GM12878 (cell line): Measurements from ENCODE around the gene ZNF174. TPM values are rescaled to one million over a fixed set of nuclear protein-coding genes. Genes with fewer than 3 reads are reported as not detected.

Experiments
- ATAC-seq: fragments of 200-7000 bp; cut with Tn5 transposase; 3 replicates; pipeline ENCODE4 v1.9.1; 2020; ENCODE audit warnings: mild to moderate bottlenecking, moderate library complexity
- BruUV-seq: library from RNA; stranded (reverse); fragments of 400-500 nt; replicated peaks from 2 replicates; lab custom pipeline; 2021; lab: Mats Ljungman, UMichigan
- CTCF ChIA-PET: fragments of 300-600 bp; sonication (Branson Sonifier 250); formaldehyde crosslinking; extraction: SDS; loops from one replicate; lab custom pipeline; 2021; ENCODE audit warnings: inconsistent platforms; lab: Yijun Ruan, JAX
- POLR2A ChIA-PET: fragments of 350-600 bp; formaldehyde crosslinking; extraction: SDS; loops from one replicate; lab custom pipeline; 2021; ENCODE audit warnings: inconsistent platforms; lab: Charles Lee
- RAD21 ChIA-PET: fragments of 300-600 bp; sonication (Branson Sonifier 250); formaldehyde crosslinking; loops from one replicate; lab custom pipeline; 2023; ENCODE audit warnings: antibody characterized with exemption; ENCODE audit not compliant: unreplicated experiment; lab: Charles Lee
- SMC1A ChIA-PET: fragments of 300-600 bp; sonication (Branson Sonifier 250); formaldehyde crosslinking; loops from one replicate; lab custom pipeline; 2023; ENCODE audit not compliant: unreplicated experiment, uncharacterized antibody; lab: Charles Lee
- DNase-seq: peaks from one replicate; pipeline ENCODE4 v3.0.0-alpha.2; 2011; ENCODE audit warnings: low read depth, low spot score
- FAIRE-seq: peaks from 3 replicates; lab custom pipeline; 2011; peaks lifted over from hg19 to GRCh38; lab: Jason Lieb, UNC
- H2AFZ ChIP-seq: 2 replicates; pipeline ENCODE4 v1.6.0; 2011; ENCODE audit warnings: low read depth, low read length, control low read depth; ENCODE audit not compliant: control insufficient read depth
- H3K27ac ChIP-seq: 2 replicates; pipeline ENCODE4 v1.5.1; 2011; ENCODE audit warnings: control low read depth; ENCODE audit not compliant: control insufficient read depth, insufficient read depth
- H3K27me3 ChIP-seq, 2 experiments: replicated peaks in 1 of 2; 2 replicates each; pipeline versions ENCODE4 v1.6.0 to v1.6.1; 2011; ENCODE audit warnings: low read length in 1 of 2; ENCODE audit not compliant: control insufficient read depth in 2 of 2, insufficient read depth in 2 of 2
- H3K36me3 ChIP-seq, 2 experiments: 2 replicates each; pipeline ENCODE4 v1.5.1; 2011; ENCODE audit warnings: low read length in 1 of 2; ENCODE audit not compliant: control insufficient read depth in 2 of 2, insufficient read depth in 2 of 2
- H3K4me1 ChIP-seq: 2 replicates; pipeline ENCODE4 v1.6.1; 2011; ENCODE audit warnings: mild to moderate bottlenecking, low read length, moderate library complexity, mixed read lengths; ENCODE audit not compliant: control insufficient read depth, insufficient read depth
- H3K4me2 ChIP-seq: 2 replicates; pipeline ENCODE4 v1.6.0; 2011; ENCODE audit warnings: control low read depth; ENCODE audit not compliant: control insufficient read depth, insufficient read depth
- H3K4me3 ChIP-seq: fragments of 200-600 bp; sonication (generic); 2 replicates; pipeline ENCODE4 v1.5.1; 2016
- H3K79me2 ChIP-seq: 2 replicates; pipeline ENCODE4 v1.6.0; 2011; ENCODE audit warnings: low read length; ENCODE audit not compliant: control insufficient read depth, insufficient read depth
- H3K9ac ChIP-seq: 2 replicates; pipeline ENCODE4 v1.8.0; 2011; ENCODE audit warnings: low read length, control low read depth, mixed read lengths; ENCODE audit not compliant: control insufficient read depth, insufficient read depth
- H3K9me3 ChIP-seq: replicated peaks from 3 replicates; pipeline ENCODE4 v1.5.1; 2011; ENCODE audit warnings: mild to moderate bottlenecking, low read length; ENCODE audit not compliant: control insufficient read depth, insufficient read depth
- H4K20me1 ChIP-seq: 2 replicates; pipeline ENCODE4 v1.6.0; 2011; ENCODE audit not compliant: control insufficient read depth, insufficient read depth
- BHLHE40 ChIP-seq, 2 experiments: fragments of 450-650 bp in 1 of 2; IDR thresholded peaks; 2 replicates each; pipeline ENCODE4 v1.6.1; 2011 to 2017; ENCODE audit warnings: low read depth in 2 of 2, borderline replicate concordance in 1 of 2, improper control_type of control experiment in 1 of 2, low read length in 1 of 2, mild to moderate bottlenecking in 1 of 2
- CEBPB ChIP-seq, 2 experiments: fragments of 150-350 bp in 1 of 2; IDR thresholded peaks; 2 replicates each; pipeline ENCODE4 v1.6.1; 2012 to 2014; ENCODE audit warnings: low read depth in 2 of 2, low read length in 2 of 2, borderline replicate concordance in 1 of 2, inconsistent platforms in 1 of 2
- E2F4 ChIP-seq: IDR thresholded peaks from 2 replicates; pipeline ENCODE4 v1.6.1; 2012; ENCODE audit warnings: low read depth, low read length, improper control_type of control experiment
- EGR1 ChIP-seq, 2 experiments: IDR thresholded peaks; 1 replicate in 1 of 2; 2 replicates in 1 of 2; pipeline ENCODE4 v1.6.1; 2011 to 2012; ENCODE audit warnings: low read depth in 2 of 2, low read length in 2 of 2, borderline replicate concordance in 1 of 2, mild to moderate bottlenecking in 1 of 2, moderate library complexity in 1 of 2
- FOXM1 ChIP-seq: IDR thresholded peaks from 2 replicates; pipeline ENCODE4 v1.6.1; 2012; ENCODE audit warnings: low read depth, mild to moderate bottlenecking, inconsistent platforms, low read length, moderate library complexity
- MXI1 ChIP-seq: fragments of 150-350 bp; IDR thresholded peaks from 2 replicates; pipeline ENCODE4 v1.6.1; 2011; ENCODE audit warnings: low read depth, mild to moderate bottlenecking, inconsistent platforms, low read length, improper control_type of control experiment
- NR2C1 ChIP-seq: fragments of 450-650 bp; IDR thresholded peaks from 2 replicates; pipeline ENCODE4 v1.6.1; 2017; ENCODE audit warnings: antibody characterized with exemption, mild to moderate bottlenecking, moderate library complexity
- PKNOX1 ChIP-seq: fragments of 450-650 bp; IDR thresholded peaks from 2 replicates; pipeline ENCODE4 v1.6.1; 2016; ENCODE audit warnings: mild to moderate bottlenecking
- RAD51 ChIP-seq: fragments of 450-650 bp; IDR thresholded peaks from 2 replicates; pipeline ENCODE4 v1.6.1; 2016; ENCODE audit warnings: moderate library complexity, mild to moderate bottlenecking, inconsistent platforms
- RB1 ChIP-seq: fragments of 450-650 bp; formaldehyde crosslinking; IDR thresholded peaks from 2 replicates; pipeline ENCODE4 v1.6.1; 2017; ENCODE audit warnings: mild to moderate bottlenecking, borderline replicate concordance
- RFX5 ChIP-seq: IDR thresholded peaks from 2 replicates; pipeline ENCODE4 v1.6.1; 2011; ENCODE audit warnings: low read depth, low read length, improper control_type of control experiment
- RUNX3 ChIP-seq: IDR thresholded peaks from 2 replicates; pipeline ENCODE4 v1.6.1; 2012; ENCODE audit warnings: low read length, inconsistent platforms
- SIX5 ChIP-seq: IDR thresholded peaks from 2 replicates; pipeline ENCODE4 v1.6.1; 2011; ENCODE audit warnings: mild to moderate bottlenecking, low read depth, low read length, moderate library complexity; ENCODE audit not compliant: severe bottlenecking
- WRNIP1 ChIP-seq: IDR thresholded peaks from 2 replicates; pipeline ENCODE4 v1.6.1; 2011; ENCODE audit warnings: low read depth, low read length, improper control_type of control experiment, borderline replicate concordance
- ZZZ3 ChIP-seq: IDR thresholded peaks from 2 replicates; pipeline ENCODE4 v1.6.1; 2011; ENCODE audit warnings: low read depth; ENCODE audit not compliant: control insufficient read depth, insufficient read length
- WGBS: methylation state at CpG from one replicate; pipeline ENCODE4 v1.1.6; 2016; ENCODE audit warnings: low lambda C conversion rate; ENCODE audit not compliant: insufficient replicate concordance, insufficient coverage; ENCODE audit errors: missing lambda C conversion rate; 5-methylcytosine and 5-hydroxymethylcytosine counted together
- in situ Hi-C: fragments of 300-500 bp; cut with MboI; formaldehyde crosslinking; loops from 9 replicates; pipeline ENCODE4 v1.14.3; 2018; ENCODE audit warnings: mixed read lengths
- intact Hi-C: fragments of 100-400 bp; cut with micrococcal nuclease; formaldehyde crosslinking; loops from one replicate; pipeline ENCODE4 v1.14.2; 2022; ENCODE audit not compliant: unreplicated experiment
- polyA plus RNA-seq, 11 experiments: library from polyadenylated mRNA; depleted of rRNA in 4 of 11; unstranded in 6 of 11; stranded (reverse) in 5 of 11; fragments of >200 nt; fragmentation: Nextera tagmentation in 4 of 11; fragmentation: Illumina TruSeq in 1 of 11; extraction: Ambion mirVana in 4 of 11; extraction: Trizol in 1 of 11; gene quantifications; 1 replicate in 1 of 11; 2 replicates in 10 of 11; pipeline versions ENCODE4 v1.2.1 to v1.2.3, GENCODE V29; 2011 to 2016; ENCODE audit warnings: inconsistent platforms in 2 of 11, missing spikeins in 2 of 11, low read depth in 1 of 11
- total RNA-seq, 4 experiments: library from RNA; depleted of rRNA in 3 of 4; stranded (reverse); fragments of >200 nt in 3 of 4; fragmentation: Illumina TruSeq in 1 of 4; extraction: Trizol in 1 of 4; gene quantifications; 2 replicates each; pipeline versions ENCODE4 v1.2.1 to v1.2.3, GENCODE V29; 2013 to 2021

ZNF174 gene
- total and polyA plus RNA-seq, 10 of the 15 experiments (the other 5 are each of a cell fraction or from before 2014, with no cell fraction given), result 3.0 to 14.3 (median 10.1) TPM

GRCh38 chr16:3358871-3359270 lies 42.1 kb upstream of the ZNF174 start:
- intact Hi-C loops, result no loop called here
- Histone ChIP-seq H3K36me3 (no peaks in the 10 kb centered on the region), H3K9ac (no peak overlapping the region), H3K4me1 (no peaks in the 10 kb centered on the region), H3K4me3 (no peak overlapping the region), H3K27ac (no peak overlapping the region), H3K9me3 (peaks cover under 1% of the 10 kb centered on the region; the same call in 2 of the 3 replicates), H3K27me3 (no peaks in the 10 kb centered on the region; a peak in 1 of 4 replicates), H3K79me2 (no peaks in the 10 kb centered on the region), H4K20me1 (no peaks in the 10 kb centered on the region), H3K4me2 (no peak overlapping the region), H2AFZ (no peak overlapping the region)
- no TSS peak for BruUV-seq
- DNase-seq (no peak), ATAC-seq (no peak), FAIRE-seq (no peak)
- ChIA-PET SMC1A (interaction anchor here (0.5 kb wide), 1 partner anchor 150 kb away, joined by 3 read pairs; no protein-coding TSS in a partner anchor), POLR2A (no interaction called here), CTCF (interaction anchor here (1.1 kb wide), 1 partner anchor 77 kb away, joined by 3 read pairs; no protein-coding TSS in a partner anchor), RAD21 (no interaction called here)
- TF ChIP-seq NR2C1 (no peak), E2F4 (no peak)
- WGBS, result 5% methylated on average over 1 of the region's 1 CpG
- in situ Hi-C loops, result no loop called here

GRCh38 chr16:3362931-3363330 lies 38.1 kb upstream of the ZNF174 start:
- RAD21 ChIA-PET, result no interaction called here
- peaks cover 6% of the 10 kb centered on the region; the same call in 2 of the 3 replicates for H3K9me3 ChIP-seq
- POLR2A ChIA-PET, result no interaction called here
- no peak for TF ChIP-seq MXI1
- TF ChIP-seq RAD51, result no peak
- no peak for TF ChIP-seq RFX5
- no peak for TF ChIP-seq EGR1 (IDR thresholded peaks at IDR 0.05; ENCODE audit: borderline replicate concordance in 1 of 2, low read depth in 2 of 2, low read length in 2 of 2)
- no peak for TF ChIP-seq CEBPB (IDR thresholded peaks at IDR 0.05; ENCODE audit: borderline replicate concordance in 1 of 2, low read depth in 2 of 2, low read length in 2 of 2)
- TF ChIP-seq PKNOX1, result no peak
- TF ChIP-seq FOXM1, result no peak
- TF ChIP-seq RB1, result no peak
- TF ChIP-seq RUNX3, result no peak
- no peak for TF ChIP-seq BHLHE40 (IDR thresholded peaks at IDR 0.05; ENCODE audit: borderline replicate concordance in 1 of 2, low read depth in 2 of 2, low read length in 1 of 2)
- TF ChIP-seq WRNIP1, result no peak
- no peak for TF ChIP-seq ZZZ3
- no peak for TF ChIP-seq SIX5
- TF ChIP-seq, all 136 proteins: peak for 0
- no TSS peak for BruUV-seq
- DNase-seq, result no peak
- Histone ChIP-seq H3K27me3 (no peaks in the 10 kb centered on the region), H3K27ac (no peak overlapping the region), H4K20me1 (no peaks in the 10 kb centered on the region), H3K36me3 (no peaks in the 10 kb centered on the region), H3K4me1 (no peaks in the 10 kb centered on the region), H3K79me2 (no peaks in the 10 kb centered on the region), H3K9ac (no peak overlapping the region), H3K4me2 (no peak overlapping the region), H2AFZ (no peak overlapping the region), H3K4me3 (no peak overlapping the region)
- intact Hi-C loops, result no loop called here
- CTCF ChIA-PET, result no interaction called here
- no peak for FAIRE-seq
- in situ Hi-C loops, result no loop called here
- SMC1A ChIA-PET, result no interaction called here
- ATAC-seq, result no peak
